ENCODE data around the gene PRDM16. TPM values are rescaled to one million over a fixed set of nuclear protein-coding genes. Genes with fewer than 3 reads are reported as not detected.

The PRDM16 gene
- total and polyA plus RNA-seq, 2 of the 8 experiments (the other 6 are each of a cell fraction or from before 2014, with no cell fraction given) = 0.39 to 0.43 TPM

- H3K79me1 ChIP-seq (ENCODE audit: low read depth, low read length) = no peaks in the 10 kb centered on the region
- no peak overlapping the region for H2BK5ac ChIP-seq (ENCODE audit: low read depth, low read length)
- ChIA-PET POLR2A (ENCODE audit: partially characterized antibody) (interaction anchor here (0.6 to 2.5 kb wide), 2 partner anchors 10 to 398 kb away, joined by 3 to 9 read pairs; no protein-coding TSS in a partner anchor), CTCF (ENCODE audit: partially characterized antibody) (interaction anchor here (0.6 to 1.5 kb wide), 4 partner anchors 8 to 21 kb away, joined by 3 to 4 read pairs (median 3); no protein-coding TSS in a partner anchor)
- DNase-seq (ENCODE audit: low read depth in 1 of 2, low spot score in 2 of 2) = no peak
- H3K36me3 ChIP-seq (ENCODE audit: control insufficient read depth in 2 of 4, insufficient read depth in 4 of 4, low read length in 3 of 4) = no peaks in the 10 kb centered on the region; a peak in 1 of 8 replicates
- H3K4ac ChIP-seq (replicated peaks; ENCODE audit: insufficient read length, low read depth, low read length) = no peak overlapping the region
- H2AK5ac ChIP-seq (ENCODE audit: low read depth, low read length) = no peak overlapping the region
- WGBS, 2 experiments (ENCODE audit: extremely low coverage in 1 of 2, insufficient coverage in 1 of 2, insufficient read length in 1 of 2, insufficient replicate concordance in 2 of 2, low coverage in 1 of 2, low lambda C conversion rate in 2 of 2, missing lambda C conversion rate in 1 of 2) = 91% methylated on average over 26 of the region's 26 CpGs; no CpG with 5 or more reads in 1 of the 2 experiments
- no peak overlapping the region for H3K14ac ChIP-seq (ENCODE audit: insufficient read length)
- H3K23me2 ChIP-seq (ENCODE audit: low read depth, low read length) = no peaks in the 10 kb centered on the region
- no peak overlapping the region for H3K4me2 ChIP-seq (ENCODE audit: insufficient read depth in 1 of 2, low read depth in 2 of 2, low read length in 2 of 2)
- H3K27me3 ChIP-seq (replicated peaks in 1 of 4; ENCODE audit: control insufficient read depth in 3 of 4, extremely low read depth in 1 of 4, insufficient read depth in 3 of 4, low read length in 3 of 4) = no peaks in the 10 kb centered on the region
- peaks cover 0 to 4% of the 10 kb centered on the region in 2 experiments; a peak in 1 of 4 replicates for H3K79me2 ChIP-seq (ENCODE audit: control insufficient read depth in 1 of 2, insufficient read depth in 2 of 2, low read length in 2 of 2)
- no peaks in the 10 kb centered on the region for H4K20me1 ChIP-seq (replicated peaks in 1 of 2; ENCODE audit: control insufficient read depth in 1 of 2, insufficient read depth in 2 of 2, low read length in 2 of 2)
- TF ChIP-seq RNF2 (IDR thresholded peaks at IDR 0.05; ENCODE audit: borderline replicate concordance, low read depth, low read length, missing control alignments, poor library complexity, severe bottlenecking) (no peak), RFX5 (IDR thresholded peaks at IDR 0.05; ENCODE audit: borderline replicate concordance, low read depth, low read length) (no peak), SIX5 (IDR thresholded peaks at IDR 0.05; ENCODE audit: low read depth, low read length) (no peak), EP300 (IDR thresholded peaks at IDR 0.05; ENCODE audit: borderline replicate concordance in 1 of 2, low read depth in 2 of 2, low read length in 2 of 2) (no peak), SIN3A (conservative IDR thresholded peaks at IDR 0.05 in 1 of 2, IDR thresholded peaks at IDR 0.05 in 1 of 2; ENCODE audit: low read depth in 1 of 2, low read length in 2 of 2) (no peak), TEAD4 (IDR thresholded peaks at IDR 0.05; ENCODE audit: low read depth, low read length) (no peak)
- no peak overlapping the region for H3K9ac ChIP-seq (replicated peaks in 1 of 4; ENCODE audit: extremely low read depth in 1 of 4, low read depth in 3 of 4, low read length in 3 of 4)
- no peak overlapping the region for H2BK120ac ChIP-seq (replicated peaks; ENCODE audit: low read depth, low read length)
- H3K23ac ChIP-seq (ENCODE audit: insufficient read length) = no peak overlapping the region
- H2BK15ac ChIP-seq (ENCODE audit: low read length) = no peak overlapping the region
- H4K8ac ChIP-seq (ENCODE audit: extremely low read depth, insufficient read depth, low read length) = no peak overlapping the region
- H3K4me1 ChIP-seq (replicated peaks in 1 of 4; ENCODE audit: control insufficient read depth in 3 of 4, insufficient read depth in 4 of 4, low read length in 3 of 4) = no peaks in the 10 kb centered on the region; a peak in 1 of 7 replicates
- peaks cover 17 to 25% of the 10 kb centered on the region in 2 experiments for H3K9me3 ChIP-seq (ENCODE audit: insufficient read depth in 2 of 2, low read depth in 1 of 2, low read length in 1 of 2)
- H3K4me3 ChIP-seq (ENCODE audit: extremely low read depth in 1 of 4, insufficient read depth in 2 of 4, low read depth in 3 of 4, low read length in 4 of 4) = no peak overlapping the region
- H2BK20ac ChIP-seq (ENCODE audit: low read length) = no peak overlapping the region
- H3K56ac ChIP-seq (replicated peaks; ENCODE audit: insufficient read length, low read depth, low read length) = no peak overlapping the region
- H3K18ac ChIP-seq (ENCODE audit: extremely low read depth, low read length) = no peak overlapping the region
- H4K91ac ChIP-seq (replicated peaks; ENCODE audit: insufficient read length, low read length) = no peak overlapping the region
- no peak overlapping the region for H3K27ac ChIP-seq (ENCODE audit: low read depth, low read length)
- no peak overlapping the region for H2AFZ ChIP-seq (ENCODE audit: low read length)
- H4K5ac ChIP-seq (ENCODE audit: insufficient read length, low read depth, low read length) = no peak overlapping the region
- no peak for FAIRE-seq
- no peak overlapping the region for H2BK12ac ChIP-seq (ENCODE audit: low read depth, low read length)
Observed at GRCh38 chr1:3341236-3341994, 272.4 kb downstream of the PRDM16 start.

Data from H1 (cell line).